Raji (cell line): Measurements from ENCODE around the gene FSTL4.

ENCODE experiments used
- POLR2A ChIP-seq: IDR thresholded peaks from 2 replicates; pipeline ENCODE4 v1.6.1; 2011; ENCODE audit warnings: low read depth, low read length, control low read depth; ENCODE audit not compliant: insufficient read depth

Gene FSTL4

DNA sequence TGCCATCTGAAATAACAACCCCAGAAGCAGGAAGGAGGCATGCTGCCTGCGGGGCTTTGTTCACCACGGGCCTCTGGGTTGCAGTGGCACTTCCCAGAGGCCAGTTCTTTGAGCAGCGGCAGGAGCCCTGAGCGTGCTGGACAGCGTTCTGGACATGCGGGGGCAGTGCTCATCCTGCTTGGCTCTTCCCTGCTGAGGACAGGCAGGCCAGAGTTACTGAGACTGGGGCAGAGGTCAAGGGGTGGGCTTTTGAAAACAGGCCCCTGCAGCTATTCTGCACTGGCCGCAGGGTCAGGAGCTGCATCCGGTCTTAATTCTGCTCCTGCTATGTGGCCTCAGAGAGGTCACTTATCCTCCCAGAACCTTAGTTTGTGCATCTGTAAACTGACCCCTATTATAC lies 258.6 kb downstream of the FSTL4 start:
- TF ChIP-seq POLR2A = no peak

DNA sequence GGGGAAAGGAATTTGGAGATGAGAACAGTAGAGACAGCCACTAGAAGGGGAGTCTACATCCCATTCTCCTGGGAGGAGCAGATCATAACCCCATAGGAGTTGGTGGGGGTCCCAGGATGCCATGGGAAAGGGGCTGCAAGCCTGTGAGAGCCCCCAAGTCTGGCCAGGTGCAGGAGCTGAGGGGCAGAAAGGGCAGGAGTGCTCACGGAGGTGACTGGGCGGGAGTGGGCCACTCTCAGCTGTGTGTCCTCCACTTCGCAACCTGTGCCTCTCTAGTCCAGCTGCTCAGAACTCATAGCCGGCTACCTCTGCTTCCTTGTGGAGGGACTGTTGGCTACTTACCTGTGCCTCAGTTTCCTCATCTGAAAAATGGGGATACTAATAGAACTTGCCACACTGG lies 263.9 kb downstream of the FSTL4 start:
- no peak for TF ChIP-seq POLR2A

DNA sequence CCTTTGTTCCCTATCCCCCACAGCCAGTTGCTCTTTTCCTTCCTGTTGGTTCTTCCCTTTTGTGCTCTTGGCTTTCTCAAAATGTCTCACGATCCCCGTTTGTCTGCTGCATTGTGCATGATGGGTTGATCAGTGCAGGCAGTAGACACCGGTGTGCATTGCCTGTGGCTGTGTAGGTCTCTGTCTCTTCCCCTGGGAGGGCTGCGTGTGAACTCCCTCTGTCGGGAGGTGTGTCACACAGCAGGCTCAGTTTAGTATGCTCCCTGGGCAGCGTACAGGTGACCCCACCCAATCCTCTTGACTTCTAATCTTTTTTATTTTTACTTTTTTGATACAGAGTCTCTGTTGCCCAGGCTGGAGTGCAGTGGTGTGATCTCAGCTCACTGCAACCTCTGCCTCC lies 265.3 kb downstream of the FSTL4 start:
- no peak for TF ChIP-seq POLR2A

DNA sequence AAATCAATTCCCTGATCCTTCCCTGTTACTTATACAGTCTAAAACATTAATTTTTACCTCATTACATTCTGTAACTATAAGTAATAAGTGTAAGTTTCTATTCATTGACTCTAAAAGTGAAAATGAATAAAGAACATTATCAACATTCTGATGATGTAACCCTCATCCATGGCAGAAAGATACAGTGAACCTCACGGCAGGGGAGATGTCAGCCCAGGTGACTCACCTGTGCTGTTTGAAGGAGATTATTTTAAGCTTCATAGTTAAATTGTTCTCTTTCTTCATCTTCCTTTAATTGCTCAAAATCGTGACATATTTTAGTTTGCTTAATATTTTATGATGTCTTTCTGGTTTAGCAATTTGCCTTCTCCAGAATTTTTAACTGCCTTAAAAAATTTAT lies 268.1 kb downstream of the FSTL4 start:
- no peak for TF ChIP-seq POLR2A

DNA sequence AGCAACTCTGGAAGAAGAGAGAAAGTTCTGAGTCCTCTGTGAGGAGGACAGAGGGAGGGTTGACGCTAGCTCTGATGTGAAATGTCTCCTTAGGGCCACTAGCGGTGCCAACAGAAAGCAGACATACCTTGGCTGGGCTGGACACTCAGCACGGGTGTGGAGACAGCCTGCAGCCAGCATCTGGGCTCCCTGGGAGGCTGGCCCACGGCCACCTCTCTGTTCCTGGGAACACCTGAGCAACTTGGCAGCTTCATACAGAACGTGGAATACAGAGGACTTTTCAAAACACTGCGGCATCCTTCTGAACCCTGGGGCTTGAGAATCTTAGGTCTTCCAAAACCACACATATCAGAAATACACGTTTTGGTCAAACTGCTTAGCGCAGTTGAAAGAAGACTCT lies 269.1 kb downstream of the FSTL4 start:
- no peak for TF ChIP-seq POLR2A

DNA sequence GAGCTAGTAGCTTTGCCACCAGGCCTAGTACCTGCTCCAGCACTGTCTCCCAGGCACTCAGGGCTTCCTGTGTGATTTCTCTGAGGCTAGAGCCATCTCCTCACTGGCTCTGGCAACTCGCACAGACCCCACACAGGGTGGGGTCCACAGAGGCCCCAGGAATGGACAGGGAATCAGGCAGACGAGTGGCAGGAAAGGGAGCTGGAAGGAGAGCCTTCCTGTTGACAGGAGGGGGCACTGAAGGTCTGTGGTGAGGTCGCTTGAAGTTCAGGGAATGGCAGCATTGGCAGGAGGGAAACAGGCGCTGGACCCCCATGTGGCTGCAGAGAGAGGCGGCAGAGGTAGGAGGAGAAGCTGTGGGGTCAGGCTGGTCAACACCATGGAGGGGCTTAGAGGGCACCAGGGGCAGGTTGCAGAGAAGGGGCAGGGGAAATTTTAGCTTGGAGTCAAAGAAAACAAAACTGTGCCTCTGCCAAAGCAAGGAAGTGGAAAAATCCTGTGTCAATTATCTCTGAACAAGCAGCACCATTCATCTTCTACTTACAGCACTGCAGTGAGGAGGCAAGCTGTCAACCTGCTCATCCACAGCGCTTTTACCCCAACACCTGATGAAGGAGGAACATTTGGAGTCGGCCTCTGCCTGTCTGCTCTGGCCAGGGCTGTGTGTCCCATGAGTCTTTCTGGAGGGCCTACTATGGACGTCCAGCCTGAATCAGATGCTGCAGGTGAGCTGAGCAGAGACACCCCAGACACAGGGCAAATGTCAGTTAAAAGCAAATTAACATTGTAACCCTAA lies 270.2 kb downstream of the FSTL4 start:
- TF ChIP-seq POLR2A = no peak

DNA sequence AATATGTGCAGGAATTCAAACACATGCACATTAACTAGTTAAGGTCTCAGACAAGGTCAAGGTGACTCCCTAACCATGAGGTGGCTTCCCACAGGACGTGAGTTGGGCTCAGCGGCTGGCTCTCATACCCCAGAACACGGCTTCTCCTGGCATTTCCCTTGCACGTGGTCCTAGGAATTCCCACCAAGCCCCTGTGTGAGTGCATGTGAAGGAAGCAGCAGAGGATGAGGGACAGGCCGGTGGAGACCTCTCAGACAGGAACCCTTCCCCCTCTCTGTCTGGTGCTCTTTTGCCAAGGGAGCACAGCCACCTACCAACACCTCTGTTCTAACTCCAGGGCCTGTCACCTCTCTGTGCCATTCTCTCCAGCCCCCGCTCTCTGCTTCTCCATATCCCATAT lies 271.0 kb downstream of the FSTL4 start:
- no peak for TF ChIP-seq POLR2A

DNA sequence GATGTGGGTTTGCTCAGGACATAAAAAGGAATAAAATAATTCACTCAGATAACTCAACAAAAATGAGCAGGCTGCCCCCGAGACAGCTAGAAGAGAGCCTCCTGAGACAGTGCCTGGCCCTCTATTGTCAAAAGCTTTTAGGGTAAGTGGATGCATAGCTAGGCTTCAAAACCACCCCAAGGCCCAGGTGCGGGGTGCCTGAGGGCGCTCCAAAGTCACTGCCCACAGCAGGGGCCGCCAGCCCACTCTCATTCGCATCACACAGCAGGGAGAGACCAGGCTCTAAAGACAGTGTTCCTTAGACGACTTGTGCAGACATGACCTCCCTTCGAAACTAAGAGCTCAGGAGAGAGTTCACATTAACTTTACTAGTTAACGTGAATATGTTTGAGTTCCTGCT lies 271.5 kb downstream of the FSTL4 start:
- no peak for TF ChIP-seq POLR2A

DNA sequence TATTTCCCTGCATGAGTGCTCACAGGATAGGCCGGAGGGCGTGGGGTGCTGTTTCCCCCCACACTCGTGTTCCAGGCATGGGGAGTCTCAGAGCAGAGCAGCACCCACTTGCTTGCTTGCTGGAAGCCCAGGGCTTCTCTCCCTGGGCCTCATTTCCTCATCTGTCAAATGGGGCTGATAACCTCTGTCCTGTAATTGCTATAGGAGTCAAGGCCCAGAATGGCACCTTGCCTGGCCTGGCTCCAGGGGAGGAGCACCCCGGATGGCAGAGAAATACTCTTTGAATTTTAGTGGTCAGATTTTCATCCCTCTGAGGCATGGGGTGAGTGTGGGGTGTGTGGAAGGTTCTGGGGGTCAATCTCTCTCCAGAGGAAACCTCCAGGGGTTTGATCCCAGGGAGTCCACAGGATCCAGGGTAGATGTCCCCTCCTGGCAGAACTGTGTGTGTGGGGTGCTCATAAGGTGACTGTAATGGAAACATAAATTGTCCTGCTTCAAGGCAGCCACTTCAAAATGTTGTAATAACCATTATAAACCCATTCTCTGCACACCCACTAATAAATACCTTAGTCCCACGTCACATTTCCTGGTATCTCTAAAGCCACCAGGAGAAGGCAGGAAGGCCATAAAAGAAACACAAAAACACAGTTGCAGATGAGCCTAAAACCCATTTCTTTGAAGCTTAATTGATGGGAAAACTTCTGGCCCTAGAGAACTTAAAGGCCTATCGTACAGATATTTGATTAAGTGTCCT lies 272.2 kb downstream of the FSTL4 start:
- no peak for TF ChIP-seq POLR2A

DNA sequence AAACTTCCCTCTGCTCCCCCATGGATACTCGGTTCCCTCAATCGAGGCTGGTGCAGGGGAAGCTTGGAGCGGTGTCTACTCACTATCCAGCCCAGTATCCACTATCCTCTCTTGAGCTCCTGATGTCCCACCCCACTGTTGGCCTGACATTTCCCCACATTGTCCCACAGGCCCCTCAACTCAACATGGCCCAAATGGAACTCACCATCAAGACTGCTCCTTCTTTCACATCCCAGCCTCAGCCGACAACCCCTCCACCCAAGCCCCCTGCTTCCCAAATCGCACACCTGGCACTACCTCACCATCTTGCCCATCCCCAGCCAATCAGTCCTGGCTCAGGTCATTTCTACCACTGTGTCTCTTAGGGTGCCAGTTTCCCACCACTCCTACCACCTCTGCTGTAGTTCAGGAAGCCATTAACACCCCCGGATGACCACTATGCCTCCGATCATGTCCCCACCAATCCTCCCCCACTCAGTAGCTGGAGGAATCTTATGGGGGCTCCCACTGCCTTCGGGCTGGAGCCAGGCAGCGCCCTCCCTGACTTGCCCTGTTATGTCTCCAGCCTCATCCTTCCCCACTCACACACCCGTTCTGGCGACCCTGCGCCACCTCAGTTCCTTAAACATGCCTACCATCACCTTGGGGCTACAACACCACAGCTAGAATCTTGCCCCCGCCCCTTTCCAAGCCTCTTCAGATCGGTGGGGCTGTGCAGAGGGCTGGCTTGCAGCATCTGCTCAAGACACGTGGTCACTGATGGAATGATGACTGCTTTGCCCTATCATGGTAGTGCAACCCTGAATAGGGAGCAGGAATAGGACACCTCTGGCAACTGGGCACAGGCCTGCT lies 273.6 kb downstream of the FSTL4 start:
- no peak for TF ChIP-seq POLR2A

DNA sequence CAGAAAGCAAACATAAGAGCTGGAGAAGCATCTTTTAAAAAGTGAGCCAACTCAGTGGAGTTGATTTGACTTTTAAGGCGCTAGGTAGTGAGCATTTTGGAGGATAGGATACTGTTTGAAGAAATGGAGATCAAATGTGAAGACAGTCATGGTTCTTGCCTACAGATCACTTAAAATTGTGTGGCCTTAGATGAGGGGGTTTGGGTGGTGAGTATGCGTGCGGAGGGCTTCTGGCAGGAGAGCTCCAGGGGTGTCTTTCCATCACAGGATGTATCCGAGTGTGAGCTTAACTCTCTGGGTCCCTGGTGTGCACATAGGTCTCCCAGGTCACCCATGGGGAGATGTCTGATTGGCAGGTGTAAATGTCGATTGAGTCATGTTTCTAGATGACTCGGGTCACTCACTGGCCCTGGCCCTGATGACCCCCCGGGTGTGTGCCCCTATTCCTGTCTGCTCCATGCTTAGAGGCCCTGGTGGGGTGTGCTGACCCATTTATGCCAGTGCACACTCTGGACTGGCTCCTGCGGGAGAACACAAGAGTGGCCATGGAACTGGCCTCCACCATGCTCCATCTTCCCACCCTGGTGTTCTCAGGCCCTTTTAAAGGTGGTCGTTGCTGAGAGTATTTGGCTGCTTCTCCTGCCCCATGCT lies 274.4 kb downstream of the FSTL4 start:
- no peak for TF ChIP-seq POLR2A

DNA sequence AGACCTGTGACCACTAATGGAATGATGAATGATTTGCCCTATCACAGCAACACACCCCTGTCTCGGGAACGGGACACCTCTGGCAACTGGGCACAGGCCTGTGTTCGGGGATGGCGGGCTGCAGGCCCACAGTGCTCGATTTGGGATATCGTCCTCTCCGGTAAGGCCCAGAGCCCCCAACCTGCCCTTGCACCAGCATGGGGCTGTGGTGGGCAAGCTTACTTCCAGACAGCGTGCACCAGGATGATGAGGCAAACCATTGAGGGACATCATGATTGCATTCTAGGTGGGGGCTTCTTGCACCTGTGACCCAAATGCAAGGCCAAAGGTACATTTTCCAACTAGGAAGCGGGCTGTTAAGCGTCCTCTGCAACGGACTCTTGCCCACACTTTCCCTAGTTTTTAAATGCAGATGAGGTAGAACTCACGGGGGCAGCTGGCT lies 275.4 kb downstream of the FSTL4 start:
- no peak for TF ChIP-seq POLR2A

DNA sequence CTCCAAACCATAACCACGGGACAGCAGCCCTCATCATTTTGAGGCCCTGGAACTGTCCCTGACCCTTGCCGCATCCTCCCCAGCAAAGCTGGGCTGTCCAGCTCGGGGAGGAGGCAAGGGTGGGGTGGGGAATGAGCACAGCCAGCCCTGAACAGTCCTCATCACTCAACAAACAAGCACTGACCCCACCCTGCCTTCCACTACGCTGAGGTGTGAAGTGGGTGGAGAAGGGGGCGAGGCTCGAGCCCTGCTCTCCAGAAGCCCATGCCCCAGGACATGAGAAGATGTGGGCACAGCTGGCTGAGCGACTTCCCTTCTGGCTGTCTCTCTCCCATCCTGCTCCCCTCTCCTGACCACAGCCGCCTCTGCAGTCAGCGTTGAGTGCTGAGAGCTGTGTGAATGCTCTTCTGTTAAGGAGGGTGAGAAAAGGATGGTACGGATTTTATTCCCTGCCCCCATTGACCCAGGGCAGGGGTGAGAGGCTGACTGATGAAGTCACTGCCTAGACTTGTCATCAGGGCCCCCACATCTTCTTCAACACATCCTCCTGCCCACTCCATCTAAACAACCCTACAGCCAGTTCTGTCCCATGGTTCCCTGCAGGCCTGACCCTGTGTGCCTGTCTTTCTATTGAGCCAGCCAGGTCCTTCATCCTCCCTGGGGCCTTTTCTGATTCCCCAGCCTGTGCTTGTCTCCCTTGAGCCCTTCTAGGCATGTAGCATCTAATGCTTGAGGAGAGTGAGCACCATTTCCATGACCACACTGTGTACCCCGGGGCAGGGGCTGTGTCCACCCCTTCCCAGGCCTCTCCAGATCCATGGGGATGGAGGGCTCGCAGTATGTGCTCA lies 276.0 kb downstream of the FSTL4 start:
- TF ChIP-seq POLR2A = no peak
